HL-60 (cell line): ENCODE results near the gene AGPAT1.
"Not testable (repeated sequence)": the region's sequence is repeated elsewhere in the genome, so short reads cannot be mapped to it uniquely, and the experiment has no call there.

Experiments used
- DNase-seq, 2 experiments: peaks; one replicate each; pipeline ENCODE4 v3.0.0-alpha.2; 2010 to 2020; ENCODE audit warnings: low read depth in 1 of 2, low spot score in 1 of 2
- H3K27ac ChIP-seq: fragments of 250-450 bp; sonication (Bioruptor Pico); replicated peaks from 2 replicates; pipeline ENCODE4 v1.5.1; 2020; ENCODE audit warnings: mild to moderate bottlenecking, moderate library complexity
- H3K27me3 ChIP-seq: fragments of 250-450 bp; sonication (Bioruptor Pico); 2 replicates; pipeline ENCODE4 v1.5.1; 2021; ENCODE audit warnings: mild to moderate bottlenecking, moderate library complexity; ENCODE audit not compliant: insufficient read depth, poor library complexity, severe bottlenecking
- H3K4me3 ChIP-seq: replicated peaks from 2 replicates; pipeline ENCODE4 v1.5.1; 2011; ENCODE audit warnings: mild to moderate bottlenecking, control low read depth, low read length; ENCODE audit not compliant: insufficient read depth
- GABPA ChIP-seq: IDR thresholded peaks from 2 replicates; pipeline ENCODE4 v1.6.1; 2012; ENCODE audit warnings: low read depth
- POLR2AphosphoS5 ChIP-seq: IDR thresholded peaks from 2 replicates; pipeline ENCODE4 v1.6.1; 2012; ENCODE audit warnings: low read depth
- SPI1 ChIP-seq: IDR thresholded peaks from 2 replicates; pipeline ENCODE4 v1.6.1; 2012; ENCODE audit warnings: low read depth, mild to moderate bottlenecking, borderline replicate concordance
- TF ChIP-seq, protein P1 (sequence below): IDR thresholded peaks from 2 replicates; pipeline ENCODE4 v1.6.1; 2012; ENCODE audit warnings: low read depth; ENCODE audit not compliant: insufficient replicate concordance
- TF ChIP-seq, protein P2 (sequence below): IDR thresholded peaks from one replicate; pipeline ENCODE4 v1.5.1; 2011; ENCODE audit warnings: low read length, control low read depth, inconsistent platforms; ENCODE audit not compliant: insufficient read depth

AGPAT1 gene

DNA sequence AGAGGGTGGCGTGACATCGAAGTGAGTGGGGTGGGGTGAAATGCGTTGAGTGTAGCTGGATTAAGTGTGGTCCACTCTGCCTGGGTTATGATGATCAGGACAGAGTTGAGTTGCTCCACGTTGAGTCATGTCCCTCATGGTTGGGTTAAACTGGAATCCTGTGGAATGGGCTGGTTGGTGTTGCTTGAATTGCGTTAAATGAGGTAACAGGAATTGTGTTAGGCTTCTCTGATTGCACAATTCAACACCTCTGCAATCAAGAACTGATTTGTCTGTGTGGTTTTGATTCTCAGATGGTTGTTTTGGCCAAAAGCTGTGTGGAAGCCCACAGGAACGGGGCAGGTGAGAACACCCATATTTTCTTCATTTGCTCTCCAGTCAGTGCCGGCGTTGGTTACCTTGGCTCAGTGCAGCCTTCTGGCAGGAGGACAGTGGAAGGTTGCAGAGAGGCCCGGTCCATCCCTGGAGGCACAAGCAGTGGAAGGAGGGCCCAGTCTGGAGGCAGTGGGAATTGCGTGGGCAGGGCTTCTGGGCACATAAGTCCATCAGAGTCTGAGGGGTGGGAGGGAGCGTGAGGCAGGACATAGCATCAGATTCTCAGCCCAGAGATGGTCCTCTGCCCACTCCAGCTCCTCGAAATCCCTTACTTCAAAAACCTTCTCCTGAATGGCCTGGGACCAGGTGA is 36.3 kb upstream of the AGPAT1 start:
- DNase-seq: no peak
- TF ChIP-seq POLR2AphosphoS5: no peak
- TF ChIP-seq, protein P1, sequence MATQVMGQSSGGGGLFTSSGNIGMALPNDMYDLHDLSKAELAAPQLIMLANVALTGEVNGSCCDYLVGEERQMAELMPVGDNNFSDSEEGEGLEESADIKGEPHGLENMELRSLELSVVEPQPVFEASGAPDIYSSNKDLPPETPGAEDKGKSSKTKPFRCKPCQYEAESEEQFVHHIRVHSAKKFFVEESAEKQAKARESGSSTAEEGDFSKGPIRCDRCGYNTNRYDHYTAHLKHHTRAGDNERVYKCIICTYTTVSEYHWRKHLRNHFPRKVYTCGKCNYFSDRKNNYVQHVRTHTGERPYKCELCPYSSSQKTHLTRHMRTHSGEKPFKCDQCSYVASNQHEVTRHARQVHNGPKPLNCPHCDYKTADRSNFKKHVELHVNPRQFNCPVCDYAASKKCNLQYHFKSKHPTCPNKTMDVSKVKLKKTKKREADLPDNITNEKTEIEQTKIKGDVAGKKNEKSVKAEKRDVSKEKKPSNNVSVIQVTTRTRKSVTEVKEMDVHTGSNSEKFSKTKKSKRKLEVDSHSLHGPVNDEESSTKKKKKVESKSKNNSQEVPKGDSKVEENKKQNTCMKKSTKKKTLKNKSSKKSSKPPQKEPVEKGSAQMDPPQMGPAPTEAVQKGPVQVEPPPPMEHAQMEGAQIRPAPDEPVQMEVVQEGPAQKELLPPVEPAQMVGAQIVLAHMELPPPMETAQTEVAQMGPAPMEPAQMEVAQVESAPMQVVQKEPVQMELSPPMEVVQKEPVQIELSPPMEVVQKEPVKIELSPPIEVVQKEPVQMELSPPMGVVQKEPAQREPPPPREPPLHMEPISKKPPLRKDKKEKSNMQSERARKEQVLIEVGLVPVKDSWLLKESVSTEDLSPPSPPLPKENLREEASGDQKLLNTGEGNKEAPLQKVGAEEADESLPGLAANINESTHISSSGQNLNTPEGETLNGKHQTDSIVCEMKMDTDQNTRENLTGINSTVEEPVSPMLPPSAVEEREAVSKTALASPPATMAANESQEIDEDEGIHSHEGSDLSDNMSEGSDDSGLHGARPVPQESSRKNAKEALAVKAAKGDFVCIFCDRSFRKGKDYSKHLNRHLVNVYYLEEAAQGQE: no peak
- TF ChIP-seq, protein P2, sequence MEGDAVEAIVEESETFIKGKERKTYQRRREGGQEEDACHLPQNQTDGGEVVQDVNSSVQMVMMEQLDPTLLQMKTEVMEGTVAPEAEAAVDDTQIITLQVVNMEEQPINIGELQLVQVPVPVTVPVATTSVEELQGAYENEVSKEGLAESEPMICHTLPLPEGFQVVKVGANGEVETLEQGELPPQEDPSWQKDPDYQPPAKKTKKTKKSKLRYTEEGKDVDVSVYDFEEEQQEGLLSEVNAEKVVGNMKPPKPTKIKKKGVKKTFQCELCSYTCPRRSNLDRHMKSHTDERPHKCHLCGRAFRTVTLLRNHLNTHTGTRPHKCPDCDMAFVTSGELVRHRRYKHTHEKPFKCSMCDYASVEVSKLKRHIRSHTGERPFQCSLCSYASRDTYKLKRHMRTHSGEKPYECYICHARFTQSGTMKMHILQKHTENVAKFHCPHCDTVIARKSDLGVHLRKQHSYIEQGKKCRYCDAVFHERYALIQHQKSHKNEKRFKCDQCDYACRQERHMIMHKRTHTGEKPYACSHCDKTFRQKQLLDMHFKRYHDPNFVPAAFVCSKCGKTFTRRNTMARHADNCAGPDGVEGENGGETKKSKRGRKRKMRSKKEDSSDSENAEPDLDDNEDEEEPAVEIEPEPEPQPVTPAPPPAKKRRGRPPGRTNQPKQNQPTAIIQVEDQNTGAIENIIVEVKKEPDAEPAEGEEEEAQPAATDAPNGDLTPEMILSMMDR: no peak
- TF ChIP-seq SPI1: no peak
- TF ChIP-seq GABPA: no peak
- no peak overlapping the region for H3K27ac ChIP-seq
- H3K27me3 ChIP-seq: no peaks in the 10 kb centered on the region
- H3K4me3 ChIP-seq: no peak overlapping the region

DNA sequence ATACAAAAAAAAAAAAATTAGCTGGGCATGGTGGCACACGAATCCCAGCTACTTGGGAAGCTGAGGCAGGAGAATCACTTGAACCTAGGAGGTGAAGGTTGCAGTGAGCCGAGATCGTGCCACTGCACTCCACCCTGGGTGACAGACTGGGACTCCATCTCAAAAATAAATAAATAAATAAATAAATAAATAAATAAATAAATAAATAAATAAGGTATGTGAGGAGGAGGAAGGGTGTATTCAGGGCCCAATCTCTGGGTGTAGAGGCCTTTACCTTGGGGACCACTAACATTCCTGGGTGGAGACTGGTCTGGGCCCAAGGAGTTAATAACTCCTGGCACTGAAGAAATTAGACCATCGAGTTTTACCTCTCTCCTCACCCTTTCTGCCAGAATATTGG is 35.5 kb upstream of the AGPAT1 start:
- not testable (repeated sequence) for H3K27me3 ChIP-seq, H3K4me3 ChIP-seq, H3K27ac ChIP-seq, DNase-seq

DNA sequence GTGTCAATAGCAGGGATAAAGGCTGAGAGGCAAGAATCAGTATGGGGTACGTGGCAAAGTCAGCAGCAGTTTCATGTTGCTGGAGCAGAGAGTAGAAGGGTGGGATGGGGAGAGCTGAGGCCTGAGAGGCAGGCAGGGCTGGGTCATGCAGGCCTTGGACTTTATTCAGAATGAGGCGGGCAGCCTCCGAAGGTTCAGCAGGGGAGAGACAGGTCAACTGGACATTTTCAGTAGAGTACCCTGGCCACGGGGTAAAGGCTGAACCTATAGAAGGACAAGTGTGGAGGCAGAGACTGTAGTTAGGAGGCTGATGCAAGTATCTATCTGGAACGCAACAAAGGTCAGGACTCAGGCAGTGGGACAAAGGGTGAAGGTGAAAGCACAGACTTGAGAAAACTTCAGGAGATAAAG is 34.3 kb upstream of the AGPAT1 start:
- Histone ChIP-seq H3K27ac (no peak overlapping the region), H3K27me3 (no peaks in the 10 kb centered on the region), H3K4me3 (no peak overlapping the region)
- TF ChIP-seq GABPA (no peak), POLR2AphosphoS5 (no peak), SPI1 (no peak)
- TF ChIP-seq, protein P1: no peak
- no peak for DNase-seq

DNA sequence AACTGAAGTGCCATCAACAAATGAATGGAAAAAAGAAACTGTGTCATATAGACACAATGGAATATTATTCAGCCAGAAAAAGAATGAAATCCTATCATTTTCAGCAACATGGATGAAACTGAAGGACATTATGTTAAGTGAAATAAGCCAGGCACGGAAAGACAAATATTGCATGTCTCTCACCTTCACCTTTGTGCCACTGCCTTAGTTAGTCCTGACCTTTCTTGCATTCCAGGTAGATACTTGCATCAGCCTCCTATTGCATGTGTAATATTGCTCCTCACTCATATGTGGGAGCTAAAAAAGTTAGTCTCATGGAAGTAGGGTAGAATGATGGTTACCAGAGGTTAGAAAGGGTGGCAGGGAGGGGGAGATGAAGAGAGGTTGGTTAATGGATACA is 33.1 kb upstream of the AGPAT1 start:
- no peak for TF ChIP-seq SPI1
- TF ChIP-seq, protein P1: no peak
- TF ChIP-seq GABPA: no peak
- TF ChIP-seq, protein P2: no peak
- TF ChIP-seq POLR2AphosphoS5: no peak
- Histone ChIP-seq H3K27ac (no peak overlapping the region), H3K27me3 (no peaks in the 10 kb centered on the region), H3K4me3 (no peak overlapping the region)
- no peak for DNase-seq
